GM23338 (cell line): ENCODE data around the gene KCTD7. TPM values are rescaled to one million over a fixed set of nuclear protein-coding genes. Genes with fewer than 3 reads are reported as not detected.

Experiments used
- ATAC-seq: fragments of 200-7000 bp; cut with Tn5 transposase; 3 replicates; pipeline ENCODE4 v1.9.1; 2020
- DNase-seq: peaks from one replicate; pipeline ENCODE4 v3.0.0-alpha.2; 2015; ENCODE audit warnings: low spot score
- H2AFZ ChIP-seq: fragments of 200-600 bp; sonication (generic); 2 replicates; pipeline ENCODE4 v1.8.0; 2016; ENCODE audit warnings: antibody characterized with exemption, mild to moderate bottlenecking, moderate library complexity
- H3F3A ChIP-seq: fragments of 200-600 bp; sonication (generic); replicated peaks from 2 replicates; pipeline ENCODE4 v1.8.0; 2017; ENCODE audit warnings: antibody characterized with exemption, mixed run types, low read depth
- H3K27ac ChIP-seq: fragments of 200-600 bp; sonication (generic); 2 replicates; pipeline ENCODE4 v1.6.1; 2016; ENCODE audit warnings: low read depth
- H3K27me3 ChIP-seq: fragments of 200-600 bp; sonication (generic); 2 replicates; pipeline ENCODE4 v1.8.0; 2016; ENCODE audit warnings: mild to moderate bottlenecking, mixed run types, moderate library complexity; ENCODE audit not compliant: insufficient read depth
- H3K36me3 ChIP-seq: fragments of 200-600 bp; sonication (generic); 2 replicates; pipeline ENCODE4 v1.8.0; 2016; ENCODE audit warnings: mild to moderate bottlenecking; ENCODE audit not compliant: insufficient read depth
- H3K4me1 ChIP-seq: fragments of 200-600 bp; sonication (generic); 2 replicates; pipeline ENCODE4 v1.8.0; 2016; ENCODE audit warnings: mild to moderate bottlenecking, moderate library complexity; ENCODE audit not compliant: insufficient read depth
- H3K4me2 ChIP-seq: fragments of 200-600 bp; sonication (generic); 2 replicates; pipeline ENCODE4 v1.7.1; 2017; ENCODE audit warnings: mixed run types
- H3K4me3 ChIP-seq: fragments of 200-600 bp; sonication (generic); 2 replicates; pipeline ENCODE4 v1.6.1; 2016; ENCODE audit warnings: mixed run types
- H3K79me2 ChIP-seq: fragments of 200-600 bp; sonication (generic); replicated peaks from 2 replicates; pipeline ENCODE4 v1.8.0; 2017; ENCODE audit warnings: mild to moderate bottlenecking; ENCODE audit not compliant: insufficient read depth
- H3K9me2 ChIP-seq: fragments of 200-600 bp; sonication (generic); 2 replicates; pipeline ENCODE4 v1.8.0; 2017; ENCODE audit not compliant: insufficient read depth
- H4K20me1 ChIP-seq: fragments of 200-600 bp; sonication (generic); replicated peaks from 2 replicates; pipeline ENCODE4 v1.8.0; 2017; ENCODE audit warnings: mild to moderate bottlenecking; ENCODE audit not compliant: insufficient read depth
- H3K27ac Mint-ChIP-seq: 2 replicates; pipeline ENCODE4 v1.8.0; 2020; ENCODE audit warnings: inconsistent platforms, mild to moderate bottlenecking, moderate library complexity, mixed read lengths
- H3K27me3 Mint-ChIP-seq: 3 replicates; pipeline ENCODE4 v1.8.0; 2022; ENCODE audit warnings: low read depth, mild to moderate bottlenecking, moderate library complexity, mixed read lengths, inconsistent platforms; ENCODE audit not compliant: insufficient read depth, poor library complexity
- H3K36me3 Mint-ChIP-seq: 3 replicates; pipeline ENCODE4 v1.8.0; 2021; ENCODE audit warnings: low read depth, mild to moderate bottlenecking, inconsistent platforms, moderate library complexity, mixed read lengths
- H3K4me1 Mint-ChIP-seq: 3 replicates; pipeline ENCODE4 v1.8.0; 2020; ENCODE audit warnings: mild to moderate bottlenecking, inconsistent platforms, mixed read lengths
- H3K4me3 Mint-ChIP-seq: 3 replicates; pipeline ENCODE4 v1.8.0; 2021; ENCODE audit warnings: moderate library complexity, mild to moderate bottlenecking, inconsistent platforms, mixed read lengths
- H3K9me3 Mint-ChIP-seq: 3 replicates; pipeline ENCODE4 v1.8.0; 2020; ENCODE audit warnings: moderate library complexity, mild to moderate bottlenecking, inconsistent platforms, mixed read lengths
- CREB1 ChIP-seq: fragments of 250-450 bp; sonication (Bioruptor Pico); IDR thresholded peaks from 2 replicates; pipeline ENCODE4 v1.5.0; 2020; ENCODE audit warnings: low read depth, mild to moderate bottlenecking, moderate library complexity
- CTCF ChIP-seq, 2 experiments: fragments of 200-600 bp in 1 of 2; sonication (generic) in 1 of 2; conservative IDR thresholded peaks; 2 replicates each; pipeline versions ENCODE4 v1.5.1 to v1.6.1; 2016 to 2017; ENCODE audit warnings: antibody characterized with exemption in 2 of 2, low read depth in 2 of 2, mild to moderate bottlenecking in 2 of 2, moderate library complexity in 1 of 2
- EZH2 ChIP-seq: fragments of 200-600 bp; sonication (generic); IDR thresholded peaks from one replicate; pipeline ENCODE4 v1.8.0; 2017; ENCODE audit warnings: antibody characterized with exemption, mild to moderate bottlenecking, low read depth; ENCODE audit not compliant: unreplicated experiment
- EZH2phosphoT487 ChIP-seq: fragments of 200-600 bp; sonication (generic); IDR thresholded peaks from one replicate; pipeline ENCODE4 v1.8.1; 2018; ENCODE audit warnings: antibody characterized with exemption; ENCODE audit not compliant: unreplicated experiment
- NANOG ChIP-seq: IDR thresholded peaks from 2 replicates; pipeline ENCODE4 v1.6.1; 2016; ENCODE audit warnings: antibody characterized with exemption, borderline replicate concordance
- POLR2AphosphoS5 ChIP-seq: IDR thresholded peaks from 2 replicates; pipeline ENCODE4 v1.6.1; 2016; ENCODE audit warnings: antibody characterized with exemption, low read depth
- REST ChIP-seq: IDR thresholded peaks from one replicate; pipeline ENCODE4 v1.6.1; 2018; ENCODE audit warnings: antibody characterized with exemption; ENCODE audit not compliant: unreplicated experiment
- STAT1 ChIP-seq: IDR thresholded peaks from one replicate; pipeline ENCODE4 v1.6.1; 2016; ENCODE audit warnings: antibody characterized with exemption; ENCODE audit not compliant: unreplicated experiment
- ZNF114 ChIP-seq: fragments of 250-450 bp; sonication (Bioruptor Pico); IDR thresholded peaks from 2 replicates; pipeline ENCODE4 v1.5.0; 2020; ENCODE audit warnings: mild to moderate bottlenecking, moderate library complexity
- ZNF331 ChIP-seq: fragments of 250-450 bp; sonication (Bioruptor Pico); IDR thresholded peaks from 2 replicates; pipeline ENCODE4 v1.5.0; 2020; ENCODE audit warnings: low read depth, mild to moderate bottlenecking, moderate library complexity
- polyA plus RNA-seq: library from polyadenylated mRNA; unstranded; fragments of >200 nt; fragmentation: Nextera tagmentation; extraction: Ambion mirVana; gene quantifications from 2 replicates; pipeline ENCODE4 v1.2.1, GENCODE V29; 2016
- total RNA-seq: library from RNA; depleted of rRNA; stranded (reverse); fragments of >200 nt; shearing (Covaris generic); gene quantifications from 2 replicates; pipeline ENCODE4 v1.2.3, GENCODE V29; 2014

The KCTD7 gene
- total and polyA plus RNA-seq, 2 experiments from 2014 or later = 3.7 to 21.0 TPM

GRCh38 chr7:66626331-66626934, 2.2 kb upstream of the KCTD7 start (continued):
- TF ChIP-seq REST (no peak), CTCF (conservative IDR thresholded peaks at IDR 0.05; ENCODE audit: low read depth in 2 of 2) (no peak), ZNF331 (CRISPR knock-in tag) (no peak), POLR2AphosphoS5 (no peak), EZH2 (no peak), NANOG (no peak), ZNF114 (no peak), CREB1 (CRISPR knock-in tag) (no peak), EZH2phosphoT487 (no peak), STAT1 (no peak)

GRCh38 chr7:66627151-66627681, 1.5 kb upstream of the KCTD7 start:
- H3K36me3 ChIP-seq = no peaks in the 10 kb centered on the region
- peak overlapping the region; percentile 96 for H3K4me2 ChIP-seq
- 0 out of 2 replicates have a peak, but pooled peaks cover 11% of the 10 kb centered on the region for H3F3A ChIP-seq
- peaks cover 2% of the 10 kb centered on the region; the same call in 1 of the 2 replicates for H4K20me1 ChIP-seq
- H3K27me3 Mint-ChIP-seq = peaks cover 11% of the 10 kb centered on the region
- peaks cover 10% of the 10 kb centered on the region; the same call in 2 of the 3 replicates for H3K36me3 Mint-ChIP-seq
- H2AFZ ChIP-seq = no peak overlapping the region
- H3K79me2 ChIP-seq = peaks cover 26% of the 10 kb centered on the region
- H3K4me1 ChIP-seq = peaks cover 11% of the 10 kb centered on the region
- H3K27me3 ChIP-seq = no peaks in the 10 kb centered on the region
- no peak for ATAC-seq
- H3K9me2 ChIP-seq = no peaks in the 10 kb centered on the region
- H3K27ac ChIP-seq = no peak overlapping the region
- DNase-seq = no peak
- no peak overlapping the region for H3K27ac Mint-ChIP-seq
- no peak overlapping the region for H3K4me3 ChIP-seq
- H3K9me3 Mint-ChIP-seq = no peaks in the 10 kb centered on the region; the same call in 2 of the 3 replicates
- peak overlapping the region; percentile 63 for H3K4me3 Mint-ChIP-seq
- H3K4me1 Mint-ChIP-seq = peaks cover 8% of the 10 kb centered on the region
- no peak for TF ChIP-seq ZNF114
